ENCODE results near the gene SLC22A23.

DNA sequence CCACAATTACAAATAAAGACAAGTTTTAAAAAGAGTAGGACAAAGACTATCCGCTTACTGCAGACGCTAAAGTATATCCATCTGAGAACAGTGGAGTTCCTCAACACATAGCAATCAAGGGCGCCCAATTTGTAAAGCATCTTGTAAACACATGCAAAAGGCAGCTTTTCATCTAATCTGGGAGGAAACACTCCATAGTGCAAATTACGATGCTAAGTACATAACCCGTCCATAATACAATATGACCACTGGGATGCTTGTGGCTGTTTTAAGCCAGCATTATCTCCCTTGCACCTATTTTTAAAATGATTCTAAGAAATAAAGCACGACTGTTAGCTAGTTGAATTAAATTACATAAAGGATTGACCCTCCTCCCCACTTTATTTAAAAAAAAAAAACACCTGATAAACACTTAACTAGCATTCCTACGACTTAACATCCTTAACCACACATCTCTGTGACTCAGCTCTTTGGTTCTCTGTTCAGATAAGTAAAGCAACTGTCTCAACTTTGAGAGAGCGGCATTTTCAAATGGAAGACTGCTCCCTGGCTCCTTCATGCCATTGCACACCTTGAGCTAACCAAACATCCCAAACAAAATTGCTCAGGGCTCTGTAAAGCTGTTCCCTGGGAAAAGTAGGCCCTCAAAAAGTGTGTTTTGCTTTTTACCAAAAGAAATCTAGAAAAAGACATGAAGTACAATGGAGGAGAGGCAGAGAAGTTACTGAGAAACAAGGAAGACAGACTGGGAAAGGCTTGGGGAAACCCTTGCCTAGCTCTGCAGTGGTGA, 14.2 kb downstream of the SLC22A23 start:
- TF ChIP-seq CTCF (optimal IDR thresholded peaks at IDR 0.05 in 1 of 3, IDR thresholded peaks at IDR 0.05 in 1 of 3, conservative IDR thresholded peaks at IDR 0.05 in 1 of 3; ENCODE audit: extremely low read depth in 1 of 3, insufficient read depth in 2 of 3, low read length in 3 of 3), result no peak
- no peak for TF ChIP-seq EZH2 (IDR thresholded peaks at IDR 0.05; ENCODE audit: low read length)

Data from keratinocyte (primary cell).